ENCODE data around the gene COMMD6.

COMMD6 gene

DNA sequence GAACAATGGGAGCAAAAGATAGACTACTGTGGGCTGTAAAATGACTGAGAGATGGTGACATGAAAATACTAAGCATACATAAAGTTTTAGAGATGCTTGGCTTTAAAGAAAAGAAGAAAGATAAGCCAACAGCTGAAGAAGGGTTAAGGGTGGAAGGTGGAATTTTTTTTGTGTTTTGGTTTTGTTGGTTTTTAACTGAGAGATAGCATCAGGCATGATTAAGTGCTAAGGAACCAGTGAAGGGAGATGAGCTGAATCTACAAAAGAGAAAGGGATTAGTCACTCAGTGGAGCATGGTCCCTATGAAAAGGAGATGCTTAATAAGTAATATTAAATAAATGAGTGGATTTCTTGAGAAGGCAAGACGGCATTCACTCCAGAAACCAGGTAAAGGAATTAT lies 43.1 kb downstream of the COMMD6 start:
- no peaks in the 10 kb centered on the region for H3K9me3 ChIP-seq (ENCODE audit: control insufficient read depth, insufficient read depth, low read length)
- no peaks in the 10 kb centered on the region for H3F3A ChIP-seq (ENCODE audit: control insufficient read depth, insufficient read depth)
- H3K4me2 ChIP-seq (ENCODE audit: low read length), result no peak overlapping the region
- H3K79me2 ChIP-seq (ENCODE audit: control insufficient read depth, low read length), result no peaks in the 10 kb centered on the region
- no peaks in the 10 kb centered on the region for H3K4me1 ChIP-seq (ENCODE audit: control insufficient read depth, low read length)
- no peak overlapping the region for H3K4me3 ChIP-seq (ENCODE audit: low read length)
- no peaks in the 10 kb centered on the region for H4K20me1 ChIP-seq (ENCODE audit: control insufficient read depth, insufficient read depth, low read depth, low read length)
- H3K27me3 ChIP-seq (ENCODE audit: control insufficient read depth, low read length), result no peaks in the 10 kb centered on the region
- no peak overlapping the region for H3K27ac ChIP-seq (ENCODE audit: low read depth, low read length)
- no peaks in the 10 kb centered on the region for H3K9me2 ChIP-seq (replicated peaks; ENCODE audit: control insufficient read depth, low read length)
- no peak for TF ChIP-seq EZH2phosphoT487 (IDR thresholded peaks at IDR 0.05; ENCODE audit: borderline replicate concordance, low read length)
- TF ChIP-seq, protein P1, sequence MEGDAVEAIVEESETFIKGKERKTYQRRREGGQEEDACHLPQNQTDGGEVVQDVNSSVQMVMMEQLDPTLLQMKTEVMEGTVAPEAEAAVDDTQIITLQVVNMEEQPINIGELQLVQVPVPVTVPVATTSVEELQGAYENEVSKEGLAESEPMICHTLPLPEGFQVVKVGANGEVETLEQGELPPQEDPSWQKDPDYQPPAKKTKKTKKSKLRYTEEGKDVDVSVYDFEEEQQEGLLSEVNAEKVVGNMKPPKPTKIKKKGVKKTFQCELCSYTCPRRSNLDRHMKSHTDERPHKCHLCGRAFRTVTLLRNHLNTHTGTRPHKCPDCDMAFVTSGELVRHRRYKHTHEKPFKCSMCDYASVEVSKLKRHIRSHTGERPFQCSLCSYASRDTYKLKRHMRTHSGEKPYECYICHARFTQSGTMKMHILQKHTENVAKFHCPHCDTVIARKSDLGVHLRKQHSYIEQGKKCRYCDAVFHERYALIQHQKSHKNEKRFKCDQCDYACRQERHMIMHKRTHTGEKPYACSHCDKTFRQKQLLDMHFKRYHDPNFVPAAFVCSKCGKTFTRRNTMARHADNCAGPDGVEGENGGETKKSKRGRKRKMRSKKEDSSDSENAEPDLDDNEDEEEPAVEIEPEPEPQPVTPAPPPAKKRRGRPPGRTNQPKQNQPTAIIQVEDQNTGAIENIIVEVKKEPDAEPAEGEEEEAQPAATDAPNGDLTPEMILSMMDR (IDR thresholded peaks at IDR 0.05; ENCODE audit: low read depth, low read length, poor library complexity, severe bottlenecking), result no peak
- H3K36me3 ChIP-seq (ENCODE audit: control insufficient read depth, low read length), result no peaks in the 10 kb centered on the region

GRCh38 chr13:75493156-75493555 lies 44.5 kb downstream of the COMMD6 start:
- no peak overlapping the region for H3K27ac ChIP-seq (ENCODE audit: low read depth, low read length)
- H4K20me1 ChIP-seq (ENCODE audit: control insufficient read depth, insufficient read depth, low read depth, low read length), result no peaks in the 10 kb centered on the region
- no peaks in the 10 kb centered on the region for H3K79me2 ChIP-seq (ENCODE audit: control insufficient read depth, low read length)
- no peak overlapping the region for H3K4me3 ChIP-seq (ENCODE audit: low read length)
- no peaks in the 10 kb centered on the region for H3K9me3 ChIP-seq (ENCODE audit: control insufficient read depth, insufficient read depth, low read length)
- no peak for TF ChIP-seq EZH2phosphoT487 (IDR thresholded peaks at IDR 0.05; ENCODE audit: borderline replicate concordance, low read length)
- TF ChIP-seq, protein P1 (IDR thresholded peaks at IDR 0.05; ENCODE audit: low read depth, low read length, poor library complexity, severe bottlenecking), result no peak
- H3K4me1 ChIP-seq (ENCODE audit: control insufficient read depth, low read length), result no peaks in the 10 kb centered on the region
- H3K9me2 ChIP-seq (replicated peaks; ENCODE audit: control insufficient read depth, low read length), result no peaks in the 10 kb centered on the region
- H3K27me3 ChIP-seq (ENCODE audit: control insufficient read depth, low read length), result no peaks in the 10 kb centered on the region
- H3K4me2 ChIP-seq (ENCODE audit: low read length), result no peak overlapping the region
- H3F3A ChIP-seq (ENCODE audit: control insufficient read depth, insufficient read depth), result no peaks in the 10 kb centered on the region
- H3K36me3 ChIP-seq (ENCODE audit: control insufficient read depth, low read length), result no peaks in the 10 kb centered on the region

- H3K9me2 ChIP-seq (replicated peaks; ENCODE audit: control insufficient read depth, low read length), result no peaks in the 10 kb centered on the region
- no peaks in the 10 kb centered on the region for H3K9me3 ChIP-seq (ENCODE audit: control insufficient read depth, insufficient read depth, low read length)
- no peaks in the 10 kb centered on the region for H3K36me3 ChIP-seq (ENCODE audit: control insufficient read depth, low read length)
- no peak for TF ChIP-seq EZH2phosphoT487 (IDR thresholded peaks at IDR 0.05; ENCODE audit: borderline replicate concordance, low read length)
- TF ChIP-seq, protein P1 (IDR thresholded peaks at IDR 0.05; ENCODE audit: low read depth, low read length, poor library complexity, severe bottlenecking), result no peak
- H3K4me3 ChIP-seq (ENCODE audit: low read length), result no peak overlapping the region
- H4K20me1 ChIP-seq (ENCODE audit: control insufficient read depth, insufficient read depth, low read depth, low read length), result no peaks in the 10 kb centered on the region
- H3K79me2 ChIP-seq (ENCODE audit: control insufficient read depth, low read length), result no peaks in the 10 kb centered on the region
- H3F3A ChIP-seq (ENCODE audit: control insufficient read depth, insufficient read depth), result no peaks in the 10 kb centered on the region
- no peak overlapping the region for H3K27ac ChIP-seq (ENCODE audit: low read depth, low read length)
- H3K4me1 ChIP-seq (ENCODE audit: control insufficient read depth, low read length), result no peaks in the 10 kb centered on the region
- no peaks in the 10 kb centered on the region for H3K27me3 ChIP-seq (ENCODE audit: control insufficient read depth, low read length)
- H3K4me2 ChIP-seq (ENCODE audit: low read length), result no peak overlapping the region
Measured at GRCh38 chr13:75492389-75492788, 45.3 kb downstream of the COMMD6 start.

GRCh38 chr13:75491376-75491775 lies 46.3 kb downstream of the COMMD6 start:
- H3K4me3 ChIP-seq (ENCODE audit: low read length), result no peak overlapping the region
- H3K36me3 ChIP-seq (ENCODE audit: control insufficient read depth, low read length), result no peaks in the 10 kb centered on the region
- H3K9me2 ChIP-seq (replicated peaks; ENCODE audit: control insufficient read depth, low read length), result no peaks in the 10 kb centered on the region
- no peak for TF ChIP-seq EZH2phosphoT487 (IDR thresholded peaks at IDR 0.05; ENCODE audit: borderline replicate concordance, low read length)
- TF ChIP-seq, protein P1 (IDR thresholded peaks at IDR 0.05; ENCODE audit: low read depth, low read length, poor library complexity, severe bottlenecking), result no peak
- H3K4me1 ChIP-seq (ENCODE audit: control insufficient read depth, low read length), result no peaks in the 10 kb centered on the region
- no peaks in the 10 kb centered on the region for H3K9me3 ChIP-seq (ENCODE audit: control insufficient read depth, insufficient read depth, low read length)
- no peak overlapping the region for H3K27ac ChIP-seq (ENCODE audit: low read depth, low read length)
- H4K20me1 ChIP-seq (ENCODE audit: control insufficient read depth, insufficient read depth, low read depth, low read length), result no peaks in the 10 kb centered on the region
- H3K79me2 ChIP-seq (ENCODE audit: control insufficient read depth, low read length), result no peaks in the 10 kb centered on the region
- H3F3A ChIP-seq (ENCODE audit: control insufficient read depth, insufficient read depth), result no peaks in the 10 kb centered on the region
- H3K27me3 ChIP-seq (ENCODE audit: control insufficient read depth, low read length), result no peaks in the 10 kb centered on the region
- H3K4me2 ChIP-seq (ENCODE audit: low read length), result no peak overlapping the region
